ENCODE data around the gene PHYHIPL. TPM values are rescaled to one million over a fixed set of nuclear protein-coding genes. Genes with fewer than 3 reads are reported as not detected.

Gene PHYHIPL
- not detected in 2 replicates for total RNA-seq (2014; rRNA removed; shearing (Covaris generic))

- no peak for DNase-seq (ENCODE audit: low spot score)
Observed at GRCh38 chr10:59176241-59177030, at the start of gene PHYHIPL. Gene PHYHIPL, plus strand, starts transcription at chr10:59176643. Its CDS starts 211 bp downstream, at chr10:59176854.

DNA sequence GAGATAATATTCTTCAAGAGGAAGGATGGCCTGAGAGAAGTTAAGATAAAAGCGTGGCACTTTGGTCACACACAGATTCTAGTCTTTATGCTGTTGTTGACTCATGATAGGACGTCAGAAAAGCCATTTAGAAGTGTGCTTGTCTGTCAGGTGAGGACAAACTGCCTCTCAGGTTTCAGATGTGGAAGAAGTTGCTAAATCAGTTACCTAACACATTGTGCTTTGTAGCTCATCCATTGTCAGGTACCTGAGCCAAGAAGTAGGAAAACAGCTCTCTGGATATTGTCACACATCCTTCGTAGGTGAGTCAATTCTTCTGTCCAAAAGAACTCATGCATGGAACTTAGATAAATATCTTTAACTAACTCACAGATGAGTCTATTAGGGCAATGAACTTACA is 49.5 kb upstream of the PHYHIPL start:
- no peak for DNase-seq (ENCODE audit: low spot score)

- no peak for DNase-seq (ENCODE audit: low spot score)
Observed at GRCh38 chr10:59127991-59128390, 48.5 kb upstream of the PHYHIPL start.

DNA sequence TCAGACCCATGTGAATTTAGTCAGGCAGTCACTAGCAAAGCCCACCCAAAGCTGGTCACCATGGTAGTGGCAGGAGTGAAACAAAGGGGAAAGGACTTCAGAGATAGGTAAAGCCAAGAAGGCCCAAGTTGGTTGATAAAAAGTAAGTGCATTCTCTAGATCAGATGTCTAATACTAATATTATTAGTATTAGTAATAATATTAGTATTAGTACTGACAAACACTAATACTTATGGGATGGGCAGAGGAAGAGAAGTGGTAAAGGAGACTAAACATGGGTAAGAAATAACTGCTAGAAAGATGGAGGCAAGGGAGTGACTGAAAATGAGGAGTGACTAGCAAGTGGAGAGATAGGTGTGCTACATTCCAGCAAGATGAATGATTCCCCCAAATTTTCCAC is 46.6 kb upstream of the PHYHIPL start:
- DNase-seq (ENCODE audit: low spot score), result no peak

GRCh38 chr10:59131666-59132065 is 44.8 kb upstream of the PHYHIPL start:
- DNase-seq (ENCODE audit: low spot score), result no peak

- DNase-seq (ENCODE audit: low spot score), result no peak
Observed at GRCh38 chr10:59133841-59134593, 42.4 kb upstream of the PHYHIPL start.

DNA sequence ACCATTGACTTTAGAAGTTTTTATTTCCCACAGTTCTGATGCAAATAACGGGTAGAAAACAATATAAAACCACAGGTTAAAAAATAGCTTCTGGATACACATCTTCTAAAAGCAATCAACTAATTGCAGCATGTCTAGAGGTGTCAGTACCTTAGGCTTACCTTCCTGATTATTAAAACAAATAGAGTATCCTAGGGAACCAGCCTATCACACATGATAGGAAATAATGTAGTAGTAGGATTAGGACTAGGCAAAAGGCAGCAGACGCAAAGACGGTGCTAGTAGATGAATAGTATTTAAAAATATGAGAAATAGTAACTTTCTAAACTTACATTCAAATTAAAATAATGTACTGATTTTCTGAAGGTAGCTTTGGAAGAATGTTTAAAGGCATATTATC is 41.7 kb upstream of the PHYHIPL start:
- DNase-seq (ENCODE audit: low spot score), result no peak

- DNase-seq (ENCODE audit: low spot score), result no peak
Observed at GRCh38 chr10:59135275-59135674, 41.2 kb upstream of the PHYHIPL start.

- no peak for DNase-seq (ENCODE audit: low spot score)
Observed at GRCh38 chr10:59138052-59138451, 38.4 kb upstream of the PHYHIPL start.

DNA sequence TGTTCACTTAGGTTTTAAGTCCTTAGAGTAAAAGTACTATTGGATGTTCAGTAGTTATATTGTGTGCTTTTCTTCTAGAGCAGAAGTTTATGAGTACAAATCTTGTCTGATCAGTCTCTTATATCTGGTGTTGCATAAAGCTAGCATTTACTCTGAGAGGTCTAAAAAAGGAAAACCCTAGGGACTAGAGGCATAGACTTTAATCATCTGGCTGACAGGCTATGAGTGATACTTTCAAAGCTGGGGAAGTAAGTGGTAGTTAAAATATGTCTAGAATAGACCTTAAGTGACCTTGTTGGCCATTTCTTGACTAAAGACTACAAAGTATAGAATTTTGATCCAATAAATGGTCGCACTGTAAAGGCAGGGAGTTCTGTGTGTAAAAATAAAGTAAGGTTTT is 32.9 kb upstream of the PHYHIPL start:
- DNase-seq (ENCODE audit: low spot score), result no peak

GRCh38 chr10:59148701-59149100 is 27.7 kb upstream of the PHYHIPL start:
- no peak for DNase-seq (ENCODE audit: low spot score)

- DNase-seq (ENCODE audit: low spot score), result no peak
Observed at GRCh38 chr10:59155556-59155955, 20.9 kb upstream of the PHYHIPL start.

GRCh38 chr10:59167512-59167911 is 8.9 kb upstream of the PHYHIPL start:
- DNase-seq (ENCODE audit: low spot score), result no peak

- DNase-seq (ENCODE audit: low spot score), result no peak
Observed at GRCh38 chr10:59172567-59172966, 3.9 kb upstream of the PHYHIPL start.

DNA sequence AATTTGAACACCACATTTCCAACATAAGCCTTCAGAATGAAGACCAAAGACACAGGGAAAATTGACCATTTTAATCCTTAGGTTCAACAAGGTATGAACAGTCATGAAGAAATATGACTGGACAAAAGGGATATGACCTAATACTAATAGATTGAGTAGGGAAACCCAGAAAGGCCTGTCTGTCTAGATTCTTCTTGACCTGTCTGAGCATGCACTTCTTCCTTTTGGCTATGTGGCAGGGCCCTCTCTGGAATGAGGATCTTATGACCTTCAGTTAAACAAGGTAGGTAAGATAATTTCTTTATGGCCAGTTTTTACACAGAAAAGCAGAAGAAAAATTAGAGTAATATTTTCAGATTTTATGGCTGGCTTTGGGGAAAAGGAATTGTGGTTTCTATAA is 3.0 kb upstream of the PHYHIPL start:
- DNase-seq (ENCODE audit: low spot score), result no peak

- no peak for DNase-seq (ENCODE audit: low spot score)
Observed at GRCh38 chr10:59175538-59176240, 754 bp upstream of the PHYHIPL start.

- DNase-seq (ENCODE audit: low spot score), result peak; percentile 35
Observed at GRCh38 chr10:59177031-59177797, 771 bp downstream of the PHYHIPL start.

- DNase-seq (ENCODE audit: low spot score), result no peak
Observed at GRCh38 chr10:59177836-59178235, 1.4 kb downstream of the PHYHIPL start.

DNA sequence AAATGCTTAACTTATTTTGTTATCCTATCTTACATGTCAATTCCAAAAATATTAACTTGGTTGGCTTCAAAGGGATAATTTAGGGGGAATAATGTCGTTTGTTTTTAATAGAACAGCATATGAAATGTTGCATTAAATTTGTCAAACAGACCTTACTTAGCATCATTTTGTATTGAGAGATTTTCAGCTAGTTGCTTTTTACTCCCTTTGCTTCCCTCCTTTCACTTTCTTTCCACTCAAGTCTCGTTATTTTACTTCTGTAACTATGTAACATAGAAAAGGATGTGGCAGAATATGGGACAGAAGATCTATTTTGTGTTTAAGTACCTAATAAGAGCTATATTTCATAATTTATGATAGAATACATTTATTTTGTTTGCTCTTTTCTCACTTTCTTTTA is 2.6 kb downstream of the PHYHIPL start:
- no peak for DNase-seq (ENCODE audit: low spot score)

DNA sequence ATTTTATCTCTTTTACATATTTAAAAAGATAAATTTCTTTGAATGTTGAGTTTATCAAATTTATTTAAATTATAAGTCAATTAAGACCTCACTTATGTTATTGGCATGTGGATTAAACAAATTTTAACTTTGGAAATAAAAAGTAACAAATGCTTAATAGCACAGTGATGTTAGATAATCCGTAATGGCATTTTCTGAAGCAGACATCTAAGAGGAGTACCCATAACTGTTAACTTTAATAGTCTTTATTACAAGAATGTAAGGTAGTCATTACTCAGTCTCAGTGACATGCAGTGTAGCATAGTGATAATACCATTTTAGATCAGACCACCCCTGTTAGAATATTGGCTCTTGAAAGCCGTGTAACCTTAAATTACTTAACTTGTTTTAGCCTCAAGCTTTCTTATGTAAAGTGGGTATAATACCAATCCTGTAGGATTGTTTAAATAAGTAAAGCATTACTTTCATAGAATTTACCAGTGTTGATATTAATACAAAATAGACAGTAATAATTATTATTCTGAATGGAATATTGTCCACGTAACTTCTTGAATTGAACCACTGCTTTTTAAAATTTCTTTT is 4.3 kb downstream of the PHYHIPL start:
- DNase-seq (ENCODE audit: low spot score), result no peak

DNA sequence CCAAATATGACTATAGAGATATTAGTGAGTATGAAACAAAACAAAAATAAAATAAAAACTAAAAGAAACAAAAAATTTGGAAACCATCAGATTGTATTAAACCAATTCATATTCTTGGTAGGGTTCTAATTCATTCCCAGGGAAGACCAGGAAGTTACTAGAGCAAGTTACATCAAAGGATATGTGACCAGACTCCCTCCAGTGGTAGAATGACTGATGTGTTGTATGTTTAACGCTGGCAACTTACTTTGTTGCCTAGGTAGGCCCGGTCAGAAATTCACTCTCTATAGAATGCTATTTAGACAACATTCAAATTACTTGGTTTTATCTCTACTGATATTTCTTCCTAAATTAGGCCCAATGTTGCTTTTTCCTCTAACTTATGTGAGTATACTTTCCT is 5.2 kb downstream of the PHYHIPL start:
- peak; percentile 62 for DNase-seq (ENCODE audit: low spot score)

Measured in A172 (cell line).